Panc1 (cell line): Measurements from ENCODE around the gene PBX1. TPM values are rescaled to one million over a fixed set of nuclear protein-coding genes. Genes with fewer than 3 reads are reported as not detected.

Source experiments
- ATAC-seq: fragments of 200-7000 bp; cut with Tn5 transposase; 2 replicates; pipeline ENCODE4 v1.9.1; 2020; ENCODE audit warnings: mild to moderate bottlenecking, moderate library complexity
- BruUV-seq: library from RNA; stranded (reverse); fragments of 400-500 nt; replicated peaks from 2 replicates; lab custom pipeline; 2021; lab: Mats Ljungman, UMichigan
- CTCF ChIA-PET: fragments of 300-600 bp; sonication (Branson Sonifier 250); formaldehyde crosslinking; loops from one replicate; lab custom pipeline; 2022; ENCODE audit warnings: antibody characterized with exemption; lab: Charles Lee
- POLR2A ChIA-PET: fragments of 300-600 bp; sonication (Branson Sonifier 250); formaldehyde crosslinking; loops from one replicate; lab custom pipeline; 2022; ENCODE audit warnings: antibody characterized with exemption; lab: Charles Lee
- DNase-seq: peaks from one replicate; pipeline ENCODE4 v3.0.0-alpha.2; 2010; ENCODE audit warnings: low read depth, low spot score
- H3K27ac ChIP-seq: 2 replicates; pipeline ENCODE4 v1.5.1; 2011; ENCODE audit warnings: mild to moderate bottlenecking, low read length, inconsistent platforms
- H3K27me3 ChIP-seq: fragments of 200-500 bp; sonication (Bioruptor generic); 2 replicates; pipeline ENCODE4 v1.6.0; 2014; ENCODE audit warnings: low read length, inconsistent platforms; ENCODE audit not compliant: control insufficient read depth, insufficient read depth
- H3K36me3 ChIP-seq: fragments of 200-500 bp; sonication (Bioruptor generic); 2 replicates; pipeline ENCODE4 v1.5.1; 2014; ENCODE audit warnings: inconsistent platforms, mild to moderate bottlenecking, low read length, moderate library complexity; ENCODE audit not compliant: control insufficient read depth, insufficient read depth
- H3K4me1 ChIP-seq: 2 replicates; pipeline ENCODE4 v1.5.1; 2011; ENCODE audit warnings: inconsistent platforms, mild to moderate bottlenecking, low read length, moderate library complexity; ENCODE audit not compliant: control insufficient read depth, insufficient read depth
- H3K4me3 ChIP-seq, 2 experiments: 2 replicates each; pipeline ENCODE4 v1.5.1; 2011 to 2012; ENCODE audit warnings: low read depth in 2 of 2, low read length in 2 of 2, mild to moderate bottlenecking in 2 of 2, inconsistent platforms in 1 of 2, moderate library complexity in 1 of 2
- H3K9me3 ChIP-seq: fragments of 200-500 bp; sonication (Bioruptor generic); 2 replicates; pipeline ENCODE4 v1.5.1; 2014; ENCODE audit warnings: low read depth, mild to moderate bottlenecking, inconsistent platforms, low read length, moderate library complexity; ENCODE audit not compliant: control insufficient read depth, insufficient read depth
- CTCF ChIP-seq: fragments of 450-650 bp; IDR thresholded peaks from 2 replicates; pipeline ENCODE4 v1.5.1; 2017; ENCODE audit warnings: mild to moderate bottlenecking
- POLR2AphosphoS5 ChIP-seq: IDR thresholded peaks from 2 replicates; pipeline ENCODE4 v1.6.1; 2012; ENCODE audit warnings: mild to moderate bottlenecking, low read depth, low read length, moderate library complexity
- REST ChIP-seq, 2 experiments: IDR thresholded peaks; 2 replicates each; pipeline ENCODE4 v1.6.1; 2011 to 2012; ENCODE audit warnings: low read depth in 2 of 2, control low read depth in 1 of 2, low read length in 1 of 2, mild to moderate bottlenecking in 1 of 2, moderate library complexity in 1 of 2; ENCODE audit not compliant: insufficient read depth in 1 of 2
- SIN3A ChIP-seq: IDR thresholded peaks from 2 replicates; pipeline ENCODE4 v1.6.1; 2012; ENCODE audit warnings: low read depth, mild to moderate bottlenecking, low read length, moderate library complexity, borderline replicate concordance; ENCODE audit not compliant: insufficient read depth
- TCF7L2 ChIP-seq: IDR thresholded peaks from 2 replicates; pipeline ENCODE4 v1.6.1; 2011; ENCODE audit warnings: mild to moderate bottlenecking, low read depth, low read length, inconsistent platforms
- in situ Hi-C: cut with HindIII; loops from 2 replicates; pipeline ENCODE4 v1.10.0; 2016; ENCODE audit warnings: low sequenced_read_pairs, low pct_unique_long_range_greater_than_20kb
- intact Hi-C: fragments of 100-400 bp; cut with micrococcal nuclease; formaldehyde crosslinking; loops from one replicate; pipeline ENCODE4 v1.10.0; 2022; ENCODE audit not compliant: unreplicated experiment
- total RNA-seq: library from RNA; stranded (reverse); gene quantifications from one replicate; pipeline ENCODE4 v1.2.1, GENCODE V29; 2021; ENCODE audit not compliant: unreplicated experiment

The PBX1 gene
- total RNA-seq, 1 experiment from 2014 or later, result 2.0 TPM

- H3K4me1 ChIP-seq, result no peaks in the 10 kb centered on the region
- DNase-seq (no peak), ATAC-seq (no peak)
- intact Hi-C loops, result no loop called here
- in situ Hi-C loops, result no loop called here
- no TSS peak for BruUV-seq
- CTCF ChIA-PET, result no interaction called here
- H3K9me3 ChIP-seq, result no peaks in the 10 kb centered on the region
- no peak overlapping the region for H3K4me3 ChIP-seq
- no peaks in the 10 kb centered on the region; the same call in 1 of the 2 replicates for H3K36me3 ChIP-seq
- POLR2A ChIA-PET, result no interaction called here
- TF ChIP-seq CTCF (no peak), POLR2AphosphoS5 (no peak), REST (IDR thresholded peaks at IDR 0.05; ENCODE audit: insufficient read depth in 1 of 2, low read depth in 2 of 2, low read length in 1 of 2) (no peak), TCF7L2 (no peak), SIN3A (no peak)
- no peak overlapping the region for H3K27ac ChIP-seq
- no peaks in the 10 kb centered on the region for H3K27me3 ChIP-seq
Observed at GRCh38 chr1:164764333-164764732, 205.3 kb downstream of the PBX1 start.

GRCh38 chr1:164765557-164765956 lies 206.6 kb downstream of the PBX1 start:
- no peak for DNase-seq
- intact Hi-C loops, result no loop called here

More at GRCh38 chr1:164765557-164765956, 206.6 kb downstream of the PBX1 start:
- Histone ChIP-seq H3K36me3 (no peaks in the 10 kb centered on the region; the same call in 1 of the 2 replicates), H3K9me3 (no peaks in the 10 kb centered on the region), H3K27ac (no peak overlapping the region), H3K27me3 (no peaks in the 10 kb centered on the region), H3K4me3 (no peak overlapping the region), H3K4me1 (no peaks in the 10 kb centered on the region)
- TF ChIP-seq POLR2AphosphoS5, result no peak
- TF ChIP-seq TCF7L2, result no peak
- no peak for TF ChIP-seq CTCF
- no peak for TF ChIP-seq REST (IDR thresholded peaks at IDR 0.05; ENCODE audit: insufficient read depth in 1 of 2, low read depth in 2 of 2, low read length in 1 of 2)
- no peak for TF ChIP-seq SIN3A
- ChIA-PET POLR2A (no interaction called here), CTCF (no interaction called here)
- no peak for ATAC-seq
- in situ Hi-C loops, result no loop called here
- no TSS peak for BruUV-seq
